Nephron progenitor cell (in vitro differentiated cells): ENCODE measurements around the gene DIRAS1.
"Not testable (repeated sequence)": the region's sequence is repeated elsewhere in the genome, so short reads cannot be mapped to it uniquely, and the experiment has no call there.

Source experiments
- DNase-seq: peaks from one replicate; pipeline ENCODE4 v3.0.0; 2021
- H3K27ac Mint-ChIP-seq: 2 replicates; pipeline ENCODE4 v1.8.0; 2021; ENCODE audit warnings: mild to moderate bottlenecking, moderate library complexity, mixed read lengths
- H3K27me3 Mint-ChIP-seq: 2 replicates; pipeline ENCODE4 v1.8.0; 2021; ENCODE audit warnings: mild to moderate bottlenecking, low read depth, mixed read lengths; ENCODE audit not compliant: poor library complexity
- H3K36me3 Mint-ChIP-seq: 2 replicates; pipeline ENCODE4 v1.8.0; 2021; ENCODE audit warnings: low read depth, mixed read lengths
- H3K4me1 Mint-ChIP-seq: 2 replicates; pipeline ENCODE4 v1.8.0; 2021; ENCODE audit warnings: mixed read lengths
- H3K4me3 Mint-ChIP-seq: 2 replicates; pipeline ENCODE4 v1.8.0; 2021; ENCODE audit warnings: mild to moderate bottlenecking, moderate library complexity, mixed read lengths
- H3K9me3 Mint-ChIP-seq: 2 replicates; pipeline ENCODE4 v1.8.0; 2021; ENCODE audit warnings: mild to moderate bottlenecking, moderate library complexity, mixed read lengths
- CTCF ChIP-seq: fragments of 200-600 bp; sonication (generic); IDR thresholded peaks from 2 replicates; pipeline ENCODE4 v1.5.0; 2021; ENCODE audit warnings: antibody characterized with exemption

Gene DIRAS1

GRCh38 chr19:2717638-2718541, 3.3 kb downstream of the DIRAS1 start:
- Mint-ChIP-seq H3K27me3 (peaks cover 50% of the 10 kb centered on the region), H3K4me3 (no peak overlapping the region), H3K4me1 (peaks cover 6% of the 10 kb centered on the region), H3K27ac (no peak overlapping the region), H3K9me3 (peaks cover 12% of the 10 kb centered on the region), H3K36me3 (no peaks in the 10 kb centered on the region)
- no peak for TF ChIP-seq CTCF
- DNase-seq = no peak

DNA sequence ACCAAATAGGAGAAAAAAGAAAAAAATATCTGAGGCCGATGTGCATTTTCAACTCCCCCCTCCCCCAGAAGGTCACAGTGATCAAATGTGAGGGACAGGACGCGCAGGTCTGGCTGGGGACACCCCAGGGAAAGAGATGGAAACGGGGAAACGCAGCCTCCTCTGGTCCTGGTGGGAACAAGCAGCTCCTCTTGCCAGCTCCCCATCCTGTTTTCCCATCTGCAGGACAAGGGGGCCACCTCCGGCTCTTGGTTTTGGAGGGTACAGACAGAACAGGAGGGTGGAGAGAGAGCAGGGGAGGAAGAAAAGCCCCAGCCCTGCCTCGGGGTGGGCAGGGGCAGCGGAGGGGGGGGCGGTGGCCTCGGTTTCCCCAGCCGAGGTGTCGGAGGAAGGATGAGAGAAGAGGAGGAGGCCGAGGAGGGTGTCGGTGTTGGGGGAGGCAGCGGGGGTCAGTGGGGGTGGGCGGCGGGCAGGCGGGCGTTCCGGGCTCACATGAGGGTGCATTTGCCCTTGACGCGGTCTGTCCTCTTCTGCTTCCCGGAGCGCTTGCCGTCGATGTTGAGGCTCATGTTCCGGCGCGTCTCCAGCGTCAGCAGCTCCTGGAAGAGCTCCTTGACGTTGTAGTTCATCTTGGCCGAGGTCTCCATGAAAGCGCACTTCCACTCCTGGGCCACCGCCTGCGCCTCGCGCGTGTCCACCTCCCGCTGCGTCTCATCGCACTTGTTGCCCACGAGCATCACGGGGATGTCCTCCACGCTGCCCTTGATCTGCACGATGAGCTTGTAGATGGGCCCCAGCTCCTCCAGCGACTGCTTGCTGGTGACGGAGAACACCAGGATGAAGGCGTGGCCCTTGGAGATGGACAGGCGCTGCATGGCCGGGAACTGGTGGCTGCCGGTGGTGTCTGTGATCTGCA, 4.2 kb downstream of the DIRAS1 start:
- peaks cover 41% of the 10 kb centered on the region for H3K27me3 Mint-ChIP-seq
- peaks cover 6% of the 10 kb centered on the region for H3K4me1 Mint-ChIP-seq
- H3K27ac Mint-ChIP-seq = no peak overlapping the region
- no peaks in the 10 kb centered on the region for H3K36me3 Mint-ChIP-seq
- no peak for DNase-seq
- no peak overlapping the region for H3K4me3 Mint-ChIP-seq
- TF ChIP-seq CTCF = no peak
- H3K9me3 Mint-ChIP-seq = peaks cover 12% of the 10 kb centered on the region

- Mint-ChIP-seq H3K27me3 (peaks cover 39% of the 10 kb centered on the region), H3K36me3 (no peaks in the 10 kb centered on the region), H3K4me1 (peaks cover 6% of the 10 kb centered on the region), H3K9me3 (peaks cover 12% of the 10 kb centered on the region), H3K4me3 (no peak overlapping the region), H3K27ac (no peak overlapping the region)
- no peak for DNase-seq
- TF ChIP-seq CTCF = no peak
Observed at GRCh38 chr19:2716275-2716650, 4.9 kb downstream of the DIRAS1 start.

DNA sequence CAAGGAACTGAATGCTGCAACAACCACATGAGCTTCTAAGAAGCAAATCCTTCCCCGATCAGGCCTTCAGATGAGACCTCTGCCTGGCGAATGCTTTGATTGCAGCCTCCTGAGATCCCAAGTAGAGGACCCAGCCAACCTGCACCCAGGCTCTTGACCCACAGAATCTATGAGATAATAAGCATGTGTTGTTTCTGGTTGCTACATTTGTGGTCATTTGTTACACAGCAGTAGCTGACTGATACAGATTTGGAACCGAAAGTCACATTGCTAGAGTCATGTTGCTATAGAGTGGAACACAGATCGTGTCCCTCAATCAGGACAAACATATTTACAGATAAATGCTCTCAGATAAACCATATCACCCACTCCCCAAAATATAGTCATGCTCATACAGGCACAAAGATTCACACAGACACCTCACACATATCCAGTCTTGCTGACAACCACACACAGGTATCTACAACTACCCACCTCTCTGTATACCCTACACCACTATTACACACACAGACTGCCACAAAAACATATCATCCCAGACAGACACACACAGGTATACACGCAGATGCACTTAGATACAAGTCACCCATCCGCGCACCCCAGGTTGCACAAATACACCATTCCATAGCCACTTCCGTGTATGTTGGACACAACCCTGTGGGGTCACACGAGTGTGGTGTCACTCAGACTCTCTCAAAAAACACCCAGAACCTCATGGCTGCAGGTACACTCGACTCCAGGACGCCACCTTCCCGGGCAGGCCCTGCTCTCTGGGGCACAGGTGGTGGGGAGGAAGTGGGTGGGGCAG, 5.5 kb downstream of the DIRAS1 start:
- Mint-ChIP-seq H3K4me1 (peaks cover 6% of the 10 kb centered on the region), H3K9me3 (peaks cover 12% of the 10 kb centered on the region), H3K36me3 (no peaks in the 10 kb centered on the region), H3K27me3 (peaks cover 43% of the 10 kb centered on the region), H3K27ac (no peak overlapping the region), H3K4me3 (no peak overlapping the region)
- no peak for TF ChIP-seq CTCF
- no peak for DNase-seq

GRCh38 chr19:2714531-2715269, 6.5 kb downstream of the DIRAS1 start:
- Mint-ChIP-seq H3K27me3 (peaks cover 38% of the 10 kb centered on the region), H3K36me3 (no peaks in the 10 kb centered on the region), H3K27ac (no peak overlapping the region), H3K9me3 (peaks cover 12% of the 10 kb centered on the region), H3K4me3 (no peak overlapping the region), H3K4me1 (peaks cover 2% of the 10 kb centered on the region)
- TF ChIP-seq CTCF = no peak
- DNase-seq = no peak

DNA sequence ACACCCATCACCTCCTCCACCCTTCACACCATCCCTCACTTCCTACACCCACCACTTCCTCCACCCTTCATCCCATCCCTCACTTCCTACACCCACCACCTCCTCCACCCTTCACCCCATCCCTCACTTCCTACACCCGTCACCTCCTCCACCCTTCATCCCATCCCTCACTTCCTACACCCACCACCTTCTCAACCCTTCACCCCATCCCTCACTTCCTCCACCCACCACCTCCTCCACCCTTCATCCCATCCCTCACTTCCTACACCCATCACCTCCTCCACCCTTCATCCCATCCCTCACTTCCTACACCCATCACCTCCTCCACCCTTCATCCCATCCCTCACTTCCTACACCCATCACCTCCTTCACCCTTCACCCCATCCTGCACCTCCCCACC, 7.1 kb downstream of the DIRAS1 start:
- not testable (repeated sequence) for H3K36me3 Mint-ChIP-seq, H3K4me3 Mint-ChIP-seq, H3K4me1 Mint-ChIP-seq, H3K27ac Mint-ChIP-seq, DNase-seq
- Mint-ChIP-seq H3K9me3 (peaks cover 12% of the 10 kb centered on the region), H3K27me3 (peaks cover 40% of the 10 kb centered on the region)

DNA sequence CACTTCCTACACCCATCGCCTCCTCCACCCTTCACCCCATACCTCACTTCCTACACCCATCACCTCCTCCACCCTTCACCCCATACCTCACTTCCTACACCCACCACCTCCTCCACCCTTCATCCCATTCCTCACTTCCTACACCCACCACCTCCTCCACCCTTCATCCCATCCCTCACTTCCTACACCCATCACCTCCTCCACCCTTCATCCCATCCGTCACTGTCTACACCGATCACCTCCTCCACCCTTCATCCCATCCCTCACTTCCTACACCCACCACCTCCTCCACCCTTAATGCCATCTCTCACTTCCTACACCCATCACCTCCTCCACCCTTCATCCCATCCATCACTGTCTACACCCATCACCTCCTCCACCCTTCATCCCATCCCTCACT, 8.0 kb downstream of the DIRAS1 start:
- not testable (repeated sequence) for DNase-seq, H3K4me1 Mint-ChIP-seq, H3K4me3 Mint-ChIP-seq, H3K27ac Mint-ChIP-seq, H3K36me3 Mint-ChIP-seq
- peaks cover 12% of the 10 kb centered on the region for H3K9me3 Mint-ChIP-seq
- peaks cover 34% of the 10 kb centered on the region for H3K27me3 Mint-ChIP-seq
